HG03175 (cell line): ENCODE data around the gene TIRAP.

Source experiments
- ATAC-seq: cut with Tn5 transposase; IDR thresholded peaks from one replicate; pipeline ENCODE4 v1.9.1; 2021; ENCODE audit warnings: mild to moderate bottlenecking, moderate library complexity; ENCODE audit not compliant: unreplicated experiment

TIRAP gene

GRCh38 chr11:126318574-126319373 lies 35.9 kb downstream of the TIRAP start:
- peak; percentile 75 for ATAC-seq

DNA sequence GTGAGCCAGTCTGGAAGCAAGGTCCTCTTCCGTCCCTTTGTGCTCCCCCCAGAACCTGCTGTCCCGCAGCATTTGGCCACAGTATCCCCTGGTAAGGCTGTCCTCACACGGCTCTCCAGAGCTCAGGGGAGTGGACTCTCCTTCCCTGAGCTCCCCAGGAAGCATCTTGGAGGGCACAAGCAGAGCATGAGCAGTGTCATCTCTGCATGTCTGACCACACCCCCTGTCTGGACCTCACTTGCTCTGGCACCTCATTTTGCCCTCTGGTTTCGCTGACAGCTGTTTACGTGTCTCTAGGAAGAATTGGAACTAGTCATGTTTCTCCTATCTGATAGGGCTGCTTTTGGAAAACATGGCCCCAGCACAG lies 36.5 kb downstream of the TIRAP start:
- no peak for ATAC-seq

- no peak for ATAC-seq
These were observed 40.1 kb downstream of the TIRAP start for GRCh38 chr11:126322996-126323395.

DNA sequence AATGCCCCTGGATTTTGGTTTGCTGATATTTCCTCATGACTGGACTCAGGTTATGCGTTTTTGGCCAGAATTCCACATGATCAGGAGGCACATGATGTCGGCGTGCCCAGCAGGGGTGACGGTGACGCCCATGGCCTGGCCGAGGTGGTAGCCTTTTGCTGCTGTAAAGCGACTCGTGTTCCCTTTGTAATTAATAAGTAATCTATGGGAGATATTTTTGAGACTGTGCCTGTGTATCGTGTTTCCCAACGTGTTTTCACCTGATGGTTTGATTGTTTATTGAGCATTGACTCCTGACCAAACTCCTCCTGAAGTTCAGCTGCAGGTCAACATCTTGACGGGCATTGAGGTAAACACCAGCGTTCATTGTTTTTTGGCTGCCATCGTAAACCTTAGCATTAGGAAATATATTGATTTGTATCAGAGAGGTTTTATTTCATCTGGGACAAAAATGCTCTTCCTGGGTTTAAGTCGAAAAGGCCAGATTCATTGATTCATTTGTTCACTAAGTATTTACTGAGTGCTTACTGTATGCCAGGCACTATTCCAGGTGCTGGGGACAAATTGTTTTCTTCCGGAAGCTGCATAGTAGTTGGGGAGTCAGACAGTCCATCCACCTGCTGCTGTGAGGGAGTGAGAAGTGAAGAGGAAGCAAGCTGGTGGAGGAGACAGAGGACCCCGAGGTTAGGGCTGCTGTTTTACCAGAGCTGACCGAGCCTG lies 44.5 kb downstream of the TIRAP start:
- ATAC-seq, result no peak

DNA sequence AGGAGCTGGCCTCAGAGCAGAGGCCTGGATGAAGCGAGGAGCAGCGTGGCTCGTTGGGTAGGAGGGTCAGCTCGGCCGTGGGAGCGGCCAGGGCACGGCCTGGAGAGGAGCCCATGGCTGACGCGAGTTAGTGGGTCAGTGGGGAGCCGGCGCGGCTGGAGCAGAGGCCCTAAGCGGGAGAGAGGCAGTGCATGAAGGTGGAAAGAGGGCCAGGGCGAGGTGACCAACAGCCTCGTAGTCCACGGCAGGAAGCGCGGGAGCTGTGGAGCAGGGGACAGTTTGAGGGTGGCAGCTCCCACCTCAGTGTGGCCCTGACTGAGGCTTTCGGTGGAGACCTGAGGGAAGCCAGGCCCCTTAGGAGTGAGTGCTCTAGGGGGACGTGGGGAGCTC lies 45.1 kb downstream of the TIRAP start:
- ATAC-seq, result no peak

- ATAC-seq, result no peak
These were observed 45.6 kb downstream of the TIRAP start for GRCh38 chr11:126328444-126328843.

GRCh38 chr11:126328938-126329643 lies 46.2 kb downstream of the TIRAP start:
- ATAC-seq, result no peak

GRCh38 chr11:126329644-126330211 lies 46.8 kb downstream of the TIRAP start:
- no peak for ATAC-seq

GRCh38 chr11:126331286-126331685 lies 48.4 kb downstream of the TIRAP start:
- ATAC-seq, result no peak

DNA sequence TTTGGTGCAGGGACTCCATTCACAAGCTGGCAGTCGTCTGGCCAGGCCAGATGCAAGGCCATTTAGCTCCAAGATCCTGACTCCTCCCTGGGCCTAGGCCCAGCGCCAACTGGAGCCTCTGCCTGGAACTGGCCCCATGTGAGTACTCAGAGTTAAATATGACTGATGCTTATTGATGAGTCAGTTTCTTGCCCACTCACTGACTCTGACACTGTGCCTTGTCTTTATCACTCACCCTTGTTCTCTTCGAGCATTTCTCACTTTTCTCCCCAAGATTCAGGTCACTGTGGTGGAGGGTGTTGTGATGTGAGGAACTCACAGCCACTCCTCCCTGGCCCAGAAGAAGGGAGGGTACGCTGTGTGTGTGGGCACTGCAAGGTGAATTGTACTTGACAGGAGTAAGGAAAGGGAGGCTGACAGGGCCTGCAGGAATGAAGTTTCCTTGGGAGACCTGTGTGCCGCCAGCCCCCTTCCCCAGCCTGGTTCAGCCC lies 49.4 kb downstream of the TIRAP start:
- ATAC-seq, result no peak

DNA sequence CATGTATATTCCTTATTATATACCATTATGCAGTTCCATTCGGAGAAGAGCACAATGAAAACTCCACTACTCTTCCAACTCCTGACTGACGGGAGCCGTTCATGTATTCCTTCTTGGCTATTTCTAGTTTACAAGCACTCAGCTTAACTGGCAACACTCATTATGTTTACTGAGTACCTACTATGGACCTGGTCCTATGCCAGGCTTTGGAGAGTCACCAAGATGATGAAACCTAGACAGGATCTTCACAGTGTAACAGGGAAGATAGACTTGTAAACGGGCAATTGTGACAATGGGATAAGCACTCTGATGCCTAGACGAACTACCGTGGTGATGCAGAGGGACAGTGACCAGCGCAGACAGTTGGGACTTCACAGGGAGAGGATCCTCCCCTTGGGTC lies 50.2 kb downstream of the TIRAP start:
- ATAC-seq, result no peak

DNA sequence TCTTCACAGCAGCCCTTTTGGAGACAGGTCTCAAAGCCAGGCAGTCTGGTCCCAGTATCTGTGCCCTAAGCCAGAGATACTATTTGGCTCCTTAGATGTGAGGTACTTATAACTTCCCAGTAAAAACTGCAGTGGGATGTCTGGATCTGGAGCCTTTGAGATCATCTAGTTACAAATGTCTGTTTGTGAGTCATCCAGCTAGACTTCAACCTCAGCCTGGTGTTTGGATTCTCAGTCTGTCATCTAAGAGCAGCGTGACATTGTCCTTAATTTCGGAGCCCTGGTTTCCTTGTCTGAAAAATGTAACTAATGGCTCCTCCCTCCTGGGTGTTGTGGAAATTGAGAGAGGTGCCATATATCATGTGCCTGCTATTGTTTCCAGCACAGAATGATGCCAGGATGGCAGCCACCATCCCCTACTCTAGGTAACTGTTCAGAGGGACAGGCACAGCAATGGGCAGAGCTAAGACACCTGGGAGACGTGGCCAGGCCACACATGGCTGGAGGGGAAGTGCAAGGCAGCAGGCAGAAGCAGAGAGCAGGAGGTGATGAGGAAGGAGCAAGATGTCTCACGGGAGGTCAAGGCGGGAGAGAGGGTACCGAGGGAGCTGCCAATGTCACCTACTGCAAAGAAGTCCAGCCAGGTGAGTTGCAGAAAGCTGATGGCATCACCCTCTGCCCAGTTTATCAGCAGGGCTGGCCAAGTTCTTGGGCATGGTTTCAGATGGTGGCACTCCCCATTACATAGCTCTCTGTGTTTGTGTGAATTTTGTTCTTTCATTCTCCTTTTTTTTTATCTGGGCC lies 52.0 kb downstream of the TIRAP start:
- no peak for ATAC-seq

GRCh38 chr11:126335463-126335760 lies 52.5 kb downstream of the TIRAP start:
- ATAC-seq, result no peak

DNA sequence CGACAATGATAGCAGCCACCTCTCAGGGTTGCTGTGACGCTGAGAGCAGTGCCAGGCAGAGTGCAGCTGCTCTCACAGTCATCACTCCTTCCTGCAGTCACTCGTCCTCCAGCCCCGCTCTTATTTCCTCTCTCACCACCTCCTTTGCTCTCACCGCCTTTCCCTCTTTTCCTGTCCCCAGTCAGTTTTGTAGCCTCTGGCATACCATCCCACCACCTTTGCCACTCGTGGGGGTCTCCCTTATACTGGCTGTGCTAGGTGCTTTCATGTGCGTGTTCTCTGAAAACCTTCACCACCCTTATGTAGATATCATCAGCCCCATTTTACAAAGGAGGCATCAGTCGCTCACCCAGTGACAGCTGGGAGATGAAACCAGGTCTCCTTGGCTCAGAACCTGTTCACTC lies 53.2 kb downstream of the TIRAP start:
- ATAC-seq, result no peak

DNA sequence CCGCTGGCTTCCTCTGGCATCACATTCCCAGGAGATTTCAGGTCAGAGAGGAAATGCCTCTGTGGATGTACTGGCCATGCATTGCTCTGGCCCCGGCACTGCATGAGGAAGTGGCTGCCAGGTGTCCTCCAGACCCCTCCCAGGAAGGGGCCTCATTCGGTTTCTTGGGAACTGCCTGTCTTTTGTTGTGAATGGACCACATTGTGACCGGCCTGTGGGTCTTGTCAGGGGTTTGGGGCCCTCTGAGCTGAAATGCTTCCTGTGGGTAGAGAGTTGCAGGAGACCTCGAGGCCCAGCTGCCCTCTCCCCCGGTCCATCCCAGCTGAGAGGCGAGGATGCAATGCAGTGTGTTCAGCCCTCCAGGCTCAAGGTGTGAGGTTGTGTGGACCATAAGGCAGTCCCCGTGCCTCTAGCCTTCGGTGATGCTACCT lies 53.8 kb downstream of the TIRAP start:
- ATAC-seq, result no peak

DNA sequence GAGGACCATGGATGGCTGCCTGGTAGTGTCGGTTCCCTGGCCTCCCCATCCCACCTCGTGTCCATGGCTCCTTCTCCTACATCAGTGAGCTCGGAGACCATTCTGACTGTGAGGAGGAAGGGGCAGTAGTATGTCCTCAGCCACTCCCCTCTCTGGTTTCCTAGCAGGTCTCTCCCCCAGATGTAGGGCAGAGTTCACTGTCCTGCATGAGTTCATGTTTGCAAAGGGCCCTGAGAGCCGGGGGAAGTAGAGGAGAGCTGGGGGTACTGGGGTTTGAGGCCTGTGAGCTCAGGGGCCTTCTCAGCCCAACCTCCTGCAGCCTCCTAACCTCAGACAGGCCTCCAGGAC lies 54.2 kb downstream of the TIRAP start:
- ATAC-seq, result no peak

DNA sequence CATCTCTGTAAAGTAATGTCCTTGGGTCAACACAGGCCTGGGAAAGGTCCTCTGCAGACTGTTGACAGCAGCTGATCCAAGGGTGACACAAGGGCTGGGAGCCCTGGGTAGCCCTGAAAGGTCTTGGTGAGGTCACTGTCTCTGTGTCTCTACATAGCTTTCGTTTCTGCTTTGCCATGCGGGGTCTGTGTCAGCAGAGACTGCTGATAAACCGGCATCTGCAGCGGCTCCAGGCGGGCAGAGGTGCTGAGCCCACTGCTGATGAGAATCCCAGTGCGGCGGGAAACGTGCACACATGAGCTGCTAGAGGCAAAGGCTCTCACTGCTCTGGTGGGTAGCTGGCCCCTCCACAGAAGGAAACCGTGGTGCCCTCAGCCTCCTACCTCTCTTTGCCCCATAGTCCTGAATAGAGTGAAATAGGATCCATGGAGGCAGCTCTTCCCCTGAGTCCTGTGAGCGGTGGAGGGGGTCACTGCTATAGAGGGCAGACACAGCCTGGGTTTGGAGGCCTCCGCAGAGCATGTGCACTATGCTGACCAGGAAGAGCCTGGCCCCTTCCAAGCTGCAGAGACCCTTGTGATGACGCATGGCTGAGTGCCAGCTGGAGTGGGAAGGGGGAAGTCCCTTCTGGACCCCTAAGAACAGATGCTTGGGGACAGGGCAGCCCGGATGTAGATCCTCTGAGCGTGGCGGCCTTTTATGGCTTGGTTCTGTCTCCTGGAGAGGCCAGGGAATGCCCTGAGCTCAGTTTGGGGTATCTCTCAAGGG lies 54.8 kb downstream of the TIRAP start:
- no peak for ATAC-seq

- ATAC-seq, result no peak
These were observed 55.6 kb downstream of the TIRAP start for GRCh38 chr11:126338346-126339055.

DNA sequence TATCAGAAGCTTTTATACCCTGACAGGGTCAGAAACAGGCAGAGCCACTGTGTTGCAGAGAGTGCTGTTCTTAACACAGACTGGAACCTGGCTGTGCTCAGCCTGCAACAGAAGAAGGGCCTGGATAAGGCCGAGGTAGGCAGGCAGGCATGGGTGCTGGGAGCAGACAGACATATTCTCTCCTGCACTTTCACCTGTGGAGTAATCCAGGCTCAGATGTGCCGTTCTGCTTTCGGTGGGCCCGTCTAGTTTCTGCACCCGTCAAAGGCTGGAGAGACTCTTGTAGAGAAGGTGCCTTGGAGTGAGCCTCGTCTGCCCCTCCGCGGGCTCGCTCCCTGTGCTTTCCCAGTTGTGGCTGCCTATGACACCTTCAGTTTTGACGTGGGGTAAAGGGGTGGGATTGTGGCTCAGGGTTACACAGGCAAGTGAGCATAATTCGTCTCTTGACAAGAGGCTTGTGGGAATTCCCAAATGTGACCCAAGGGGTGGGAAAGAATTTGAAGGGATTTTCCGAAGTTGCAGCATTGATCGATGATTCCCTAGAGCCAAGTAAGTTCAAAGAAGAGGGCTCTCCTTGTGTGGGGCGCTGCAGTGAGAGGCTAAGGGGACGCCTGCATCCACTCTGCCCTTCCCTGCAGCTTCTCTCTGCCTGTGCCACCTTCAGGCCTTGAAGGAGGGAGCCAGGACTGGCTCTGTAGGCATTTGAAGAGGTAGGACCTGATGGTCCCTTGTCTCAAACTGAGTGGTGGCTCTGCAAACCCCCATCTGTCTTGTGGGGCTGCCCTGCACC lies 56.4 kb downstream of the TIRAP start:
- no peak for ATAC-seq
